Superior temporal gyrus (tissue), 1 donor: ENCODE results near the gene PIWIL4.
"Not testable (repeated sequence)": the region's sequence is repeated elsewhere in the genome, so short reads cannot be mapped to it uniquely, and the experiment has no call there.

ENCODE experiments used
- DNase-seq: peaks from one replicate; pipeline ENCODE4 v3.0.0-alpha.2; 2016; ENCODE audit errors: extremely low spot score

PIWIL4 gene

DNA sequence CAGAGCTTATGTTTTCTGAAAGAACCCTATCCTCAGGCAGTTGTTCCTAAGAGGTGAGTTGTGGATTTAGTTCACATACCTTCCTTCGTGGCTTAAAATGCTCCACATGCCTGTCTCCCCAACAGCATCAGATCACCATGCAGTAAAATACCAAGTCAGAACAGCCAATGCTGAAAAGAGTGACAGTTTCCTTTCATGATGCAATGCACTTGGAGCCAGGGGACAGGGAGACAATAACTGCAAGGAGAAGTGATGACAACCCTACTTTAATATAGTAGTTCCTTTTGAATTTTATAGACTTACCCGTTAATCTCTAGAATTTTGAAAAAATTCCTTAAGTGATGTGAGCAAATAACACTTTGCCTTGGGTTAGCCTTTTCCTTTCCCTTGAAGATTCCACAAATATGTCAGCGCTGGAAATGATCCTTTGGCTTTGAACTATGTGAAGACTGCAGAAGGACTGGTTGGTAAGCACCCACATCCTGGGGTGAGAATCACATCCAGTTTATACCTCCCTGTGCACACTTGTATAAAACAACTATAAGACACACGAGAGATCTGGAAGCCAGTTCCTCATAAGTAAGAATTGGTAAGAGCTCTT lies 71.2 kb downstream of the PIWIL4 start:
- peak; percentile 24 for DNase-seq

- peak; percentile 68 for DNase-seq
Measured at GRCh38 chr11:94638902-94639373, 71.8 kb downstream of the PIWIL4 start.

DNA sequence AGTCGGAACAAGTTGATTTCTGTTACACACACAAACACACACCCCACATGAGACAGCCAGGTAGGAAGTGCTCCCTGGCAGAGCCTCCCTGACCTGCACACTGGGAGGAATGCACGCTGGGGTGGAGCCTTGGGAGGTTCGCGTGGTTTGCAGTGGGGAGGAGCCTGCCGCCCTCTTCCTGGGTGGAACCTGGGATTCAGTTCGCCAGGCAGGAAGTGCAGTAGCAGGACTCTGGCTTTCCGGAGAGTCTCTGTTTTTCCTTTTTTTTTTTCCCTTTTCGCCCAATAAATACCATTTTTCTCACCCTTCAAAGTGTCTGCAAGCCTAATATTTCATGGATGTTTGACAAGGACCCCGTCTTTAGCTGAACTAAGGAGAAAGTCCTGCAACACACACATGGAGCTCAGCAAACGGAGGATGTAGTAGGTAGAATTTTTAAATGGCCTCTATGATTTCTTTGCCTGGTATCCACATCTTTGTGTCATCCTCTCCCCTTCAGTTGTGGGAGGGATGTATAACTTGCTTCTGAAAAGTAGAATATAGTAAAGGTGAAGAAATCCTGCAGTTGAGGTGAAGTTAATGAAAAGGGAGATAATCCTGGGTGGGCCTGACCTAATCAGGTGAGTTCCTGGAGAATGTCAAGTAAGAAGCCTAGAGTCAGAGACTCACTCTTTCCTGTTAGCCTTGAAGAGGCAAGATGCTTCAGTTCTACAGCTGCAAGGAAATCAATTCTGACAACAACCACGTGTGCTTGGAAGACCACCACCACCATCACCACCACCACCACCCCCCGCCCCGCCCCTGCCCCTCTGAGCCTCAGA lies 72.9 kb downstream of the PIWIL4 start:
- DNase-seq = no peak

DNA sequence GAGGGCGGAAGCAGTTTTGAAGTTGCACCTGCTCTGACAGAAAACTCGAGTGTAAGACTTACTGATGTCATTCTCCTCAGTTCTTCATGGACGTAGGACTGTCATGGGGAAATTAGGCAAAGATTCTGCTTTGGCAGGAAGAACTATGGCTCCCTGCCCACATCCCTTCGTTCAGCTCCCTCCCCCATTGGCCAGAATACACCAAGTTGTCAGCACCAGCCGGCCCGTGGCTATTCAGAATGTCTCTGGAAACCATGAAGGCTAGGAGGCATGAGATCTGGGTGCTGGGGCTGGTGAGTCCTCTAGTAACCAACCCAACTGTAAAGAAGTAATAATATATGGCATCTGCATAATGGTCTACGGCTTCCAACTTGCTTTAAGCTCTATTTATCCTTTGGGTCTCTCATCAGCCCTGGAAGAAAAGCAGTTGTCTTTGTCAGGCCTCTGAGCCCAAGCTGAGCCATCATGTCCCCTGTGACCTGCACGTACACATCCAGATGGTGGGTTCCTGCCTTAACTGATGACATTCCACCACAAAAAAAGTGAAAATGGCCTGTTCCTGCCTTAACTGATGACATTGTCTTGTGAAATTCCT lies 74.1 kb downstream of the PIWIL4 start:
- no peak for DNase-seq

DNA sequence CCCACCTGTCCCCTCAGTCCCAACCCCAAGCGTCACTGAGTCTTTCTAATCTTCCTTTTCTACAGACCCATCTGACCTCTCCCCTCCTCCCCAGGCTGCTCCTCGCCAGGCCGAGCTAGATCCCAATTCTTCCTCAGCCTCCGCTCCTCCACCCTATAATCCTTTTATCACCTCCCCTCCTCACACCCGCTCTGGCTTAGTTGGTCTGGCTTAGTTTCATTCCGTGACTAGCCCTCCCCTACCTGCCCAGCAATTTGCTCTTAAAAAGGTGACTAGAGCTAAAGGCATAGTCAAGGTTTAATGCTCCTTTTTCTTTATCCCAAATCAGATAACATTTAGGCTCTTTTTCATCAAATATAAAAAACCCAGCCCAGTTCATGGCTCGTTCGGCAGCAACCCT lies 76.0 kb downstream of the PIWIL4 start:
- not testable (repeated sequence) for DNase-seq

- no peak for DNase-seq
Measured at GRCh38 chr11:94647926-94648325, 80.8 kb downstream of the PIWIL4 start.

- no peak for DNase-seq
Measured at GRCh38 chr11:94648789-94649188, 81.6 kb downstream of the PIWIL4 start.

- no peak for DNase-seq
Measured at GRCh38 chr11:94649254-94649653, 82.1 kb downstream of the PIWIL4 start.

DNA sequence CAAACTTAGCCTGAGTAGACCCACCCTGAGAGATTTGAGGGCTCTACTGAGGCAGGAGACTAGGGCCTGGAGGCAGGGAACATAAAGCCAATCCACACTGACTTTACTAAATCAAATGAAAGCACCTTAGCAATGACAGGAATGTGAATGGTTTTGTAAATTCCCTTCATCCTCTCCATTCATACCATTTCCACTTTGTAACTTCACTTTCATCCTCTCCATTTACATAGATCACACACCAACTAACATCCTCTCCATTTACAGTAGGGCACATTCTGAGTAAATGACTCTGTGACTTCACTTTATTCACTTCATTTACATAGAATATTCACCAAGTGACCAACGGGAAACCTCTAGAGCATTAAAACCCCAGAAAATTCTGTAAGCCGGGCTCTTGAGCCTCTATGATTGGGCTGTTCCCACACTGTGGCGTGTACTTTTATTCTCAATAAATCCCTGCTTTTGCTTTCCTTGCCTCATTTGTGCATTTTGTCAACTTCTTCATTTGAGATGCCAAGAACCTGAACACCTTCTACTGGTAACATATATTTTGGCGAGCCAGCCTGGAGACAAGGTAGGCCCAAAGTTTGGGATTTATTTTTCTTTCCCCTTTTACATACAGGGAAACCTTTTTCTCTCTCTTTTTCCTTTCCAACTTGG lies 82.9 kb downstream of the PIWIL4 start:
- no peak for DNase-seq

DNA sequence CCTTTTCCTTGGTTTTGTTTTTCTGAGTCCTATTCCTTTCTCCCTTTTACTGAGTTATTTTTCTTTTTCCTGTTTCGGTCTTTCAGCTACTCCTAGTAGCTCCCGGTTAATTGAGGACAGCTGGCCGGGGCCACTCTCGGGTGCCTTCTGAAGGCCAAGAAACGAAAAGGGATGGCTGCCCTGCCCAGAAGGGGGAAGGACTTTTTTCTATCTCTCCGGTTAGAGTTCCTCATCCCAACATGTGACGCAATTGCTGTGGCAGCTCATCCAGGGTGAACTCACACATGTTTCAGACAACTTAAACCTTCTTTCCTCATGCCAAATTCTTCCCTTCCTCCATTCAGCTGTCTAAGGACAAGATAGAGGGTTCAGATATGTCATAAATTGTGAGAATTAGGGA lies 83.6 kb downstream of the PIWIL4 start:
- no peak for DNase-seq

DNA sequence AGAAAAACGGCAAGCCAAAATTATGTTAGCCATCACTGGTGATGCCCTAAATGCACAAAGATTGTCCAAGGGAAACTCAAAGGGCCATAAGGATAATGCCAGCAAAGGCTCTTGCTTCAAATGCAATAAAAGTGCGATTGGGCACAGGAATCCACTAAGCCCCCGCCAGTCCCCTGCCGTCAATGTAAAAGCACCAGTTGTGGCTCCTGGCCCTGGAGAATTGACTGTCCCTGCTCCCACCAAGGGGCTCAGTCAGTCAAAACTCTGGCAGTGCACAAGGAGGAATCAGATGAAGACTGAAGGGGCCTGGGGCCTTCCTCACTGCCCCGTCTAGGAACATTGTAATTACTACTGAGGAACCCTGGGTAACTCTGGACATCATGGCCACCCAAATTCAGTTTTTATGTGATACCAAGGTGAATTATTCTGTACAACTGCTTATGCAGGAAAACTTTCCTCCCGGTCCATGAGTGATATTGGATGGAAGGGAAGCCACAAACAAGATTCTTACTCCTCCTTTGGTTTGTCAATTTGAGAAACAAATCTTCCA lies 85.6 kb downstream of the PIWIL4 start:
- no peak for DNase-seq

GRCh38 chr11:94653561-94653960 lies 86.4 kb downstream of the PIWIL4 start:
- no peak for DNase-seq

GRCh38 chr11:94654201-94654600 lies 87.0 kb downstream of the PIWIL4 start:
- DNase-seq = no peak

- no peak for DNase-seq
Measured at GRCh38 chr11:94655291-94655690, 88.1 kb downstream of the PIWIL4 start.

DNA sequence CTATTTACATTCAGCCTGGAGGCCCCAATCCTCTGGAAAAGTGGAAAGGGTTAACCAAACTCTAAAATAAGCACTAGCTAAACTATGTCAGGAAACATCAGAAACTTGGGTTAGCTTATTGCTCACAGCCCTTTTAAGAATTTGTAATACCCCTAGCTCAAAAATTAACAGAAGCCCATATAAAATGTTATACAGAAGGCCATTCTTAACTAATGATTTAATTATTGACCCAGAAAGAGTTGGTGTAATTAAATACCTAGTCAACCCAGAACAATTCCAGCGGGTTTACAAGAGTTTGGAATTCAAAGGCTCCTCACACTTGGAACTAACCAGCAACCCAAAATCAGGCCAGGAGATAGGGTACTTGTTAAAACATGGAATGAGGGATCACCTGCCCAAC lies 88.8 kb downstream of the PIWIL4 start:
- no peak for DNase-seq

DNA sequence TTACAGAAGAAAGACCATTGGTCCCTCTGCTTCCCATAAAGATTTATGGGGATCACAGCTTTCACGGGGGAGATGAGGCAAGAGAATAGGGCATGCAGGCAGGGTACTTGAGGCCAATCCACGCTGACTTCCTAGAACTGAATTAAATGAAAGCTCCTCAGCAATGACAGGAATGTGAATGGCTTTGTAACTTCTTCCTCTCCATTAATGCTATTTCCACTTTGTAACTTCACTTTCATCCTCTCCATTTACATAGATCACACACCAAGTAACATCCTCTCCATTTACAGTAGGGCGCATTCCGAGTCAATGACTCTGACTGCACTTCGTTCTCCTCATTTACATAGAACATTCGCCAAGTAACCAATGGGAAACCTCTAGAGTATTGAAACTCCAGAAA lies 89.8 kb downstream of the PIWIL4 start:
- DNase-seq = no peak

GRCh38 chr11:94657629-94658028 lies 90.5 kb downstream of the PIWIL4 start:
- DNase-seq = no peak

- no peak for DNase-seq
Measured at GRCh38 chr11:94658386-94658785, 91.2 kb downstream of the PIWIL4 start.

GRCh38 chr11:94658888-94659287 lies 91.7 kb downstream of the PIWIL4 start:
- DNase-seq = no peak

- DNase-seq = no peak
Measured at GRCh38 chr11:94661444-94661843, 94.3 kb downstream of the PIWIL4 start.

GRCh38 chr11:94662065-94662779 lies 95.1 kb downstream of the PIWIL4 start:
- DNase-seq = no peak
